Parathyroid adenoma (tissue), 2 donors: ENCODE measurements around the gene OR51A4.

Experiments used
- H2AFZ ChIP-seq: fragments of 300-600 bp; sonication (generic); one replicate; pipeline ENCODE4 v1.7.0; 2017; ENCODE audit warnings: antibody characterized with exemption, mild to moderate bottlenecking
- H3K27ac ChIP-seq: fragments of 300-600 bp; sonication (generic); one replicate; pipeline ENCODE4 v1.7.0; 2017
- H3K27me3 ChIP-seq: fragments of 300-600 bp; sonication (generic); one replicate; pipeline ENCODE4 v1.7.0; 2017; ENCODE audit warnings: low read length; ENCODE audit not compliant: control insufficient read depth, insufficient read depth
- H3K36me3 ChIP-seq: fragments of 300-600 bp; sonication (generic); one replicate; pipeline ENCODE4 v1.7.0; 2017; ENCODE audit warnings: low read length; ENCODE audit not compliant: control insufficient read depth, insufficient read depth
- H3K4me1 ChIP-seq: fragments of 300-600 bp; sonication (generic); one replicate; pipeline ENCODE4 v1.7.0; 2017; ENCODE audit warnings: control low read depth
- H3K4me2 ChIP-seq: fragments of 300-600 bp; sonication (generic); one replicate; pipeline ENCODE4 v1.7.0; 2017; ENCODE audit warnings: low read length
- H3K4me3 ChIP-seq: fragments of 300-600 bp; sonication (generic); one replicate; pipeline ENCODE4 v1.7.0; 2017; ENCODE audit warnings: low read depth, low read length
- H3K79me2 ChIP-seq: fragments of 300-600 bp; sonication (generic); one replicate; pipeline ENCODE4 v1.7.0; 2017; ENCODE audit warnings: control low read depth
- H3K9ac ChIP-seq: fragments of 300-600 bp; sonication (generic); one replicate; pipeline ENCODE4 v1.7.0; 2017; ENCODE audit warnings: mild to moderate bottlenecking
- H3K9me3 ChIP-seq: fragments of 300-600 bp; sonication (generic); one replicate; pipeline ENCODE4 v1.7.0; 2017; ENCODE audit warnings: low read length; ENCODE audit not compliant: control insufficient read depth
- TF ChIP-seq, protein P1 (sequence below): fragments of 300-600 bp; sonication (generic); IDR thresholded peaks from one replicate; pipeline ENCODE4 v1.7.0; 2017; ENCODE audit warnings: antibody characterized with exemption, mild to moderate bottlenecking
- donor health status: primary hyperparathyroidism.

The OR51A4 gene

DNA sequence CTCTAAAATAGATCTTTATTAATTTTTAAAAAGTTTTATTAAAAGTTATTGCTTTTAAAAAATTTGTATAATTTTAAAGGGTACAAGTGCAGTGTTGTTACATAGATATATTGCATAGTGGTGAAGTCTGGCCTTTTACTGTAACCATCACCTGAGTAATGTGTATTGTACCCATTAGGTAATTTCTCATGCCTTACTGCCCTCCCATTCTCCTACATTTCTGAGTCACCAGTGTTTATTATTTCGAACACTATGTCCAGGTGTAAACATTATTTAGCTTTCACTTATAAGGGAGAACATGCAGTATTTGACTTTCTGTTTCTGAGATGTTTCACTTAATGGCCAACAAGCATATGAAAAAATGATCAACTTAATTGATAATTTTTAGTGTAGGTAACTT, 25.6 kb downstream of the OR51A4 start:
- TF ChIP-seq, protein P1, sequence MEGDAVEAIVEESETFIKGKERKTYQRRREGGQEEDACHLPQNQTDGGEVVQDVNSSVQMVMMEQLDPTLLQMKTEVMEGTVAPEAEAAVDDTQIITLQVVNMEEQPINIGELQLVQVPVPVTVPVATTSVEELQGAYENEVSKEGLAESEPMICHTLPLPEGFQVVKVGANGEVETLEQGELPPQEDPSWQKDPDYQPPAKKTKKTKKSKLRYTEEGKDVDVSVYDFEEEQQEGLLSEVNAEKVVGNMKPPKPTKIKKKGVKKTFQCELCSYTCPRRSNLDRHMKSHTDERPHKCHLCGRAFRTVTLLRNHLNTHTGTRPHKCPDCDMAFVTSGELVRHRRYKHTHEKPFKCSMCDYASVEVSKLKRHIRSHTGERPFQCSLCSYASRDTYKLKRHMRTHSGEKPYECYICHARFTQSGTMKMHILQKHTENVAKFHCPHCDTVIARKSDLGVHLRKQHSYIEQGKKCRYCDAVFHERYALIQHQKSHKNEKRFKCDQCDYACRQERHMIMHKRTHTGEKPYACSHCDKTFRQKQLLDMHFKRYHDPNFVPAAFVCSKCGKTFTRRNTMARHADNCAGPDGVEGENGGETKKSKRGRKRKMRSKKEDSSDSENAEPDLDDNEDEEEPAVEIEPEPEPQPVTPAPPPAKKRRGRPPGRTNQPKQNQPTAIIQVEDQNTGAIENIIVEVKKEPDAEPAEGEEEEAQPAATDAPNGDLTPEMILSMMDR, result no peak
- Histone ChIP-seq H3K36me3 (no peaks in the 10 kb centered on the region), H2AFZ (no peak overlapping the region), H3K4me2 (no peak overlapping the region), H3K27ac (no peak overlapping the region), H3K79me2 (no peaks in the 10 kb centered on the region), H3K9ac (no peak overlapping the region), H3K27me3 (no peaks in the 10 kb centered on the region), H3K9me3 (no peaks in the 10 kb centered on the region), H3K4me1 (no peaks in the 10 kb centered on the region), H3K4me3 (no peak overlapping the region)

DNA sequence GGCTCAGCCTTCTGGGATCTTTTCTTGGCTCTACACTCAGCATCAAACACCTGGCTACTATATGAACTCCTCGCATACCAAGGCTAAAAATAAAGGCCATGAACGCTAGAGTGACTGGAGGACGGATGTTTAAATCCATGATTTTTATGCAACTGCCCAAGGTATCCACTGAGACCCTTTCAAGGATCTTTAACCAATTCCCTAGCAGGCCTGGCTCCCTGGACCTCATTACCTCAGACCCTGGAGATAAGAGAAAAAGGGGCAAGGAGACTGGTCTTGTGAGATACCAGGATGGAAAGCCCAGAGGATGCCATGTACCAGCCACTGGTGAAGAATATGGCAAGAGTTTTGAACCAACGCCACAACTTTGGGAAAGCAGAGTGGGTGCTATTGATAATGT, 28.2 kb downstream of the OR51A4 start, which contains the start of gene OR51G2:
TSS of gene OR51G2 (minus strand) at position 101 of the 400 bp plus-strand sequence. CDS start 3,687 bp downstream, outside the sequence.
- Histone ChIP-seq H3K36me3 (no peaks in the 10 kb centered on the region), H3K9me3 (no peaks in the 10 kb centered on the region), H3K4me1 (no peaks in the 10 kb centered on the region), H3K27me3 (no peaks in the 10 kb centered on the region), H3K9ac (no peak within 1 kb of the TSS), H3K4me3 (no peak within 1 kb of the TSS), H3K4me2 (no peak within 1 kb of the TSS), H3K79me2 (no peaks in the 10 kb centered on the region), H2AFZ (no peak within 1 kb of the TSS), H3K27ac (no peak within 1 kb of the TSS)
- TF ChIP-seq, protein P1, result no peak

DNA sequence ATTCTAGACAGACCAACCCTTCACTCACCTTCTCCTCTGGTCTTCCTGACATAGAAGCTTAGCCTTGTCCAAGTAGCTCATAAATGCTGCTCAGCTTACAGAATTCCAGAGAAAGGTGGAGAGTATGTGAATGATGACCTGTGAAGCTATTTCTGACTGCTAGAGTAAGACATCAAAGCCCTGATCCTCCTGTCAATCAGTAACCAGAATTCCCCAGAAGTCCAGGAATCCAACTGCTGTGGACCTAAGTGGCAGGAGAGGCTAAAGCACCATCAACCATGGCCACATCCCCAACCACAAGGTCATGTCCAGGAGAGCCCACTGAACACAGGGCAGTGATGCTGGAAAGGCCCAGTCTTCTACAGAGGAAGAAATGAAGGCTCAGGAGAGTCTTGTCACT, 30.8 kb downstream of the OR51A4 start:
- H3K4me3 ChIP-seq, result no peak overlapping the region
- H3K9me3 ChIP-seq, result no peaks in the 10 kb centered on the region
- no peak overlapping the region for H2AFZ ChIP-seq
- H3K27me3 ChIP-seq, result no peaks in the 10 kb centered on the region
- H3K9ac ChIP-seq, result no peak overlapping the region
- H3K4me2 ChIP-seq, result no peak overlapping the region
- no peaks in the 10 kb centered on the region for H3K4me1 ChIP-seq
- no peaks in the 10 kb centered on the region for H3K36me3 ChIP-seq
- H3K79me2 ChIP-seq, result no peaks in the 10 kb centered on the region
- TF ChIP-seq, protein P1, result no peak
- H3K27ac ChIP-seq, result no peak overlapping the region

DNA sequence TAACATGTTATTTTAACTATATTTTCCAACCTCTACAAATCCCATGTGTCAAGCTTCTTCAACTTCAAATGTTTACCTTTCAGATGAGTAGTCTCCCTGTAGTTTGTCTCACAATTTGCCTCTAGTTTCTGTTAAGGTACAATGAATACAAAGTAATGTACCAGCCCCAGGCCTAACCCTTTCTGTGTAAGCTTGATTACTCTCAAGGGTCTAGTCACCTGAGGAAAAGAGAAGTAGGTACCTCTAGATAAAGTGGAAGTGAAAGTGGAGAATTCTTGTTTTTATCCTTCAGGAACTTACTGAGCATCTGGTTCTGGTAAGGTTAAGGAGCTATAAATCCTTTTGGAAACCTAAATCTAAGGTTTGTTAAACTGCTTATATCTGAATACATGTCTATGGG, 43.9 kb downstream of the OR51A4 start, which contains the start of gene OR51A7:
TSS of gene OR51A7 (plus strand) at position 300 of the 400 bp plus-strand sequence. CDS start 3,587 bp downstream, outside the sequence.
- Histone ChIP-seq H3K9ac (no peak within 1 kb of the TSS), H3K4me3 (no peak within 1 kb of the TSS), H2AFZ (no peak within 1 kb of the TSS), H3K36me3 (no peaks in the 10 kb centered on the region), H3K79me2 (no peaks in the 10 kb centered on the region), H3K9me3 (no peaks in the 10 kb centered on the region), H3K4me2 (no peak within 1 kb of the TSS), H3K27me3 (no peaks in the 10 kb centered on the region), H3K4me1 (no peaks in the 10 kb centered on the region), H3K27ac (no peak within 1 kb of the TSS)
- TF ChIP-seq, protein P1, result no peak
